ENCODE data around the gene WWOX. TPM values are rescaled to one million over a fixed set of nuclear protein-coding genes. Genes with fewer than 3 reads are reported as not detected.

WWOX gene
- total RNA-seq, 1 donor = 24.2 TPM

GRCh38 chr16:78490847-78491246 lies 391.4 kb downstream of the WWOX start:
- no peak for TF ChIP-seq CTCF (IDR thresholded peaks at IDR 0.05; ENCODE audit: insufficient read depth, low read length)
- H3K4me3 ChIP-seq (ENCODE audit: low read depth, low read length) = no peak overlapping the region
- DNase-seq (ENCODE audit: low read depth) = no peak

GRCh38 chr16:78493573-78493972 lies 394.1 kb downstream of the WWOX start:
- no peak for TF ChIP-seq CTCF (IDR thresholded peaks at IDR 0.05; ENCODE audit: insufficient read depth, low read length)
- DNase-seq (ENCODE audit: low read depth) = no peak
- no peak overlapping the region for H3K4me3 ChIP-seq (ENCODE audit: low read depth, low read length)

- no peak overlapping the region for H3K4me3 ChIP-seq (ENCODE audit: low read depth, low read length)
- DNase-seq (ENCODE audit: low read depth) = no peak
- TF ChIP-seq CTCF (IDR thresholded peaks at IDR 0.05; ENCODE audit: insufficient read depth, low read length) = no peak
Measured at GRCh38 chr16:78494105-78494504, 394.7 kb downstream of the WWOX start.

GRCh38 chr16:78494674-78495073 lies 395.2 kb downstream of the WWOX start:
- no peak overlapping the region for H3K4me3 ChIP-seq (ENCODE audit: low read depth, low read length)
- TF ChIP-seq CTCF (IDR thresholded peaks at IDR 0.05; ENCODE audit: insufficient read depth, low read length) = no peak
- no peak for DNase-seq (ENCODE audit: low read depth)

GRCh38 chr16:78496189-78496588 lies 396.7 kb downstream of the WWOX start:
- no peak overlapping the region for H3K4me3 ChIP-seq (ENCODE audit: low read depth, low read length)
- DNase-seq (ENCODE audit: low read depth) = no peak
- TF ChIP-seq CTCF (IDR thresholded peaks at IDR 0.05; ENCODE audit: insufficient read depth, low read length) = no peak

GRCh38 chr16:78499399-78499798 lies 399.9 kb downstream of the WWOX start:
- TF ChIP-seq CTCF (IDR thresholded peaks at IDR 0.05; ENCODE audit: insufficient read depth, low read length) = no peak

GRCh38 chr16:78500659-78501270 lies 401.3 kb downstream of the WWOX start:
- no peak overlapping the region for H3K4me3 ChIP-seq (ENCODE audit: low read depth, low read length)
- TF ChIP-seq CTCF (IDR thresholded peaks at IDR 0.05; ENCODE audit: insufficient read depth, low read length) = no peak
- DNase-seq (ENCODE audit: low read depth) = no peak

More at GRCh38 chr16:78499399-78499798, 399.9 kb downstream of the WWOX start:
- H3K4me3 ChIP-seq (ENCODE audit: low read depth, low read length) = no peak overlapping the region
- no peak for DNase-seq (ENCODE audit: low read depth)
